Muscle of arm (tissue), 14 donors: ENCODE results near the gene CEP78. TPM values are rescaled to one million over a fixed set of nuclear protein-coding genes. Genes with fewer than 3 reads are reported as not detected.
"Not testable (repeated sequence)": the region's sequence is repeated elsewhere in the genome, so short reads cannot be mapped to it uniquely, and the experiment has no call there.

ENCODE experiments used
- DNase-seq: peaks from one replicate; pipeline ENCODE4 v3.0.0-alpha.2; 2013
- long read RNA-seq, 11 donors: transcript quantifications; one replicate each; lab custom pipeline, GENCODE V29; 2026
- polyA plus RNA-seq, 12 donors: library from polyadenylated mRNA; unstranded; fragments of 120-200 nt; gene quantifications; one replicate each; pipeline ENCODE4 v1.2.1, GENCODE V29; 2013; ENCODE audit not compliant: insufficient read length in 12 of 12

CEP78 gene
- 10 to 100 TPM in 11 of 12 donors, not detected in 1; 12.5 to 32.4 (median 21.3) TPM for polyA plus RNA-seq
- long read RNA-seq, donor 1, partial matches to known transcripts, result 0 of 2 reads
- long read RNA-seq, donor 1, other reads (novel, unspliced or antisense), result 0 of 2 reads
- long read RNA-seq, donor 2, result 0 reads
- long read RNA-seq, donor 3, result 0 reads
- long read RNA-seq, donor 4, result 0 reads
- long read RNA-seq, donor 5, result 0 reads
- long read RNA-seq, donor 6, result 0 reads
- long read RNA-seq, donor 7, partial matches to known transcripts, result 0 of 1 reads
- long read RNA-seq, donor 7, other reads (novel, unspliced or antisense), result 0 of 1 reads
- long read RNA-seq, donor 8, partial matches to known transcripts, result 0 of 1 reads
- long read RNA-seq, donor 8, other reads (novel, unspliced or antisense), result 0 of 1 reads
- long read RNA-seq, donor 9, result 0 reads
- long read RNA-seq, donor 10, partial matches to known transcripts, result 0 of 1 reads
- long read RNA-seq, donor 10, other reads (novel, unspliced or antisense), result 0 of 1 reads
- long read RNA-seq, donor 11, partial matches to known transcripts, result 0 of 1 reads
- long read RNA-seq, donor 11, other reads (novel, unspliced or antisense), result 0 of 1 reads

GRCh38 chr9:78235762-78236550, at the start of gene CEP78:
Gene CEP78 (plus strand): TSS chr9:78236075. CDS start chr9:78236351, 276 bp downstream.
- peak; percentile 93 for DNase-seq

- peak; percentile 13 for DNase-seq
Observed at GRCh38 chr9:78187763-78188484, 48.0 kb upstream of the CEP78 start.

GRCh38 chr9:78188594-78188993, 47.3 kb upstream of the CEP78 start:
- DNase-seq, result no peak

GRCh38 chr9:78189001-78189400, 46.9 kb upstream of the CEP78 start:
- no peak for DNase-seq

GRCh38 chr9:78189461-78189860, 46.4 kb upstream of the CEP78 start:
- DNase-seq, result no peak

- no peak for DNase-seq
Observed at GRCh38 chr9:78191931-78192330, 43.9 kb upstream of the CEP78 start.

- no peak for DNase-seq
Observed at GRCh38 chr9:78196258-78196657, 39.6 kb upstream of the CEP78 start.

- not testable (repeated sequence) for DNase-seq
Observed at GRCh38 chr9:78201158-78201777, 34.6 kb upstream of the CEP78 start.

- no peak for DNase-seq
Observed at GRCh38 chr9:78207319-78207718, 28.6 kb upstream of the CEP78 start.

- no peak for DNase-seq
Observed at GRCh38 chr9:78207901-78208300, 28.0 kb upstream of the CEP78 start.

- no peak for DNase-seq
Observed at GRCh38 chr9:78209127-78209526, 26.7 kb upstream of the CEP78 start.

GRCh38 chr9:78210841-78211301, 25.0 kb upstream of the CEP78 start:
- no peak for DNase-seq

- DNase-seq, result no peak
Observed at GRCh38 chr9:78212868-78213267, 23.0 kb upstream of the CEP78 start.

GRCh38 chr9:78213712-78214111, 22.2 kb upstream of the CEP78 start:
- DNase-seq, result no peak

- no peak for DNase-seq
Observed at GRCh38 chr9:78214492-78214891, 21.4 kb upstream of the CEP78 start.

- no peak for DNase-seq
Observed at GRCh38 chr9:78215706-78216105, 20.2 kb upstream of the CEP78 start.

- no peak for DNase-seq
Observed at GRCh38 chr9:78218890-78219289, 17.0 kb upstream of the CEP78 start.

GRCh38 chr9:78221425-78221824, 14.4 kb upstream of the CEP78 start:
- no peak for DNase-seq

- DNase-seq, result not testable (repeated sequence)
Observed at GRCh38 chr9:78221841-78222240, 14.0 kb upstream of the CEP78 start.

- no peak for DNase-seq
Observed at GRCh38 chr9:78230761-78231160, 5.1 kb upstream of the CEP78 start.

- DNase-seq, result not testable (repeated sequence)
Observed at GRCh38 chr9:78232471-78232870, 3.4 kb upstream of the CEP78 start.
